Endothelial cell of umbilical vein (primary cell): ENCODE results near the gene INSC. TPM values are rescaled to one million over a fixed set of nuclear protein-coding genes. Genes with fewer than 3 reads are reported as not detected.

Experiments
- BruUV-seq: library from RNA; stranded (reverse); fragments of 400-500 nt; replicated peaks from 2 replicates; lab custom pipeline; 2021; lab: Mats Ljungman, UMichigan
- CTCF ChIA-PET: fragments of 300-600, 350-600 bp; sonication (Branson Sonifier 250); formaldehyde crosslinking; loops from one replicate; lab custom pipeline; 2021; ENCODE audit warnings: antibody characterized with exemption, inconsistent platforms; lab: Charles Lee
- POLR2A ChIA-PET: fragments of 300-600, 350-600 bp; sonication (Branson Sonifier 250); formaldehyde crosslinking; loops from one replicate; lab custom pipeline; 2021; ENCODE audit warnings: antibody characterized with exemption, inconsistent platforms; lab: Charles Lee
- DNase-seq: peaks from one replicate; pipeline ENCODE4 v3.0.0-alpha.2; 2011; ENCODE audit warnings: low read depth, low spot score
- FAIRE-seq: peaks from 2 replicates; lab custom pipeline; 2011; peaks lifted over from hg19 to GRCh38; lab: Jason Lieb, UNC
- H2AFZ ChIP-seq: 2 replicates; pipeline ENCODE4 v1.6.0; 2012; ENCODE audit warnings: low read depth, low read length, control low read depth, inconsistent platforms
- H3K27ac ChIP-seq: 2 replicates; pipeline ENCODE4 v1.5.1; 2011; ENCODE audit warnings: low read depth, mild to moderate bottlenecking, control low read depth, low read length, moderate library complexity; ENCODE audit not compliant: insufficient read depth
- H3K27me3 ChIP-seq, 2 experiments: 2 replicates each; pipeline versions ENCODE4 v1.6.0 to v1.6.1; 2011; ENCODE audit warnings: low read length in 2 of 2, mixed read lengths in 1 of 2; ENCODE audit not compliant: control insufficient read depth in 2 of 2, insufficient read depth in 2 of 2
- H3K36me3 ChIP-seq, 2 experiments: 2 replicates in 1 of 2; 3 replicates in 1 of 2; pipeline ENCODE4 v1.5.1; 2011; ENCODE audit warnings: low read length in 2 of 2, mild to moderate bottlenecking in 1 of 2, moderate library complexity in 1 of 2; ENCODE audit not compliant: control insufficient read depth in 2 of 2, insufficient read depth in 2 of 2; ENCODE audit errors: extremely low read depth in 1 of 2
- H3K4me1 ChIP-seq: 3 replicates; pipeline ENCODE4 v1.5.1; 2011; ENCODE audit warnings: mild to moderate bottlenecking, low read length; ENCODE audit not compliant: control insufficient read depth, insufficient read depth; ENCODE audit errors: extremely low read depth
- H3K4me2 ChIP-seq: 2 replicates; pipeline ENCODE4 v1.6.1; 2011; ENCODE audit warnings: low read length, control low read depth, mixed read lengths; ENCODE audit not compliant: insufficient read depth
- H3K4me3 ChIP-seq, 3 experiments: fragments of 200-600 bp in 1 of 3; sonication (generic), shearing (Covaris generic) in 1 of 3; replicated peaks in 1 of 3; 2 replicates each; pipeline ENCODE4 v1.5.1; 2011 to 2016; ENCODE audit warnings: control low read depth in 3 of 3, low read length in 3 of 3, mild to moderate bottlenecking in 2 of 3, inconsistent platforms in 1 of 3, low read depth in 1 of 3, moderate library complexity in 1 of 3; ENCODE audit not compliant: insufficient read depth in 1 of 3
- H3K79me2 ChIP-seq: 2 replicates; pipeline ENCODE4 v1.6.0; 2012; ENCODE audit warnings: low read length, inconsistent platforms; ENCODE audit not compliant: control insufficient read depth, insufficient read depth
- H3K9ac ChIP-seq: replicated peaks from 2 replicates; pipeline ENCODE3; 2011; ENCODE audit warnings: low read length, control low read depth; ENCODE audit not compliant: insufficient read depth; ENCODE audit errors: extremely low read depth
- H3K9me1 ChIP-seq: replicated peaks from 3 replicates; pipeline ENCODE4 v1.6.0; 2011; ENCODE audit warnings: mild to moderate bottlenecking, low read length; ENCODE audit not compliant: control insufficient read depth, insufficient read depth; ENCODE audit errors: extremely low read depth
- H3K9me3 ChIP-seq: replicated peaks from 2 replicates; pipeline ENCODE4 v1.5.1; 2012; ENCODE audit warnings: low read length, inconsistent platforms; ENCODE audit not compliant: control insufficient read depth, insufficient read depth
- H4K20me1 ChIP-seq: replicated peaks from 2 replicates; pipeline ENCODE3; 2011; ENCODE audit warnings: mild to moderate bottlenecking, low read length; ENCODE audit not compliant: control insufficient read depth, insufficient read depth; ENCODE audit errors: extremely low read depth
- CTCF ChIP-seq, 2 donors: IDR thresholded peaks; 1 replicate in 1 of 2; 2 replicates in 1 of 2; pipeline ENCODE4 v1.5.1; 2011; ENCODE audit warnings: low read length in 2 of 2, mild to moderate bottlenecking in 2 of 2, moderate library complexity in 2 of 2, control low read depth in 1 of 2, inconsistent platforms in 1 of 2, low read depth in 1 of 2; ENCODE audit not compliant: insufficient read depth in 1 of 2; ENCODE audit errors: extremely low read depth in 1 of 2
- EZH2 ChIP-seq: IDR thresholded peaks from 2 replicates; pipeline ENCODE4 v1.6.1; 2012; ENCODE audit warnings: borderline replicate concordance, low read depth, mild to moderate bottlenecking, moderate library complexity, low read length, inconsistent platforms; ENCODE audit not compliant: severe bottlenecking
- FOS ChIP-seq: IDR thresholded peaks from 2 replicates; pipeline ENCODE4 v1.6.1; 2011; ENCODE audit warnings: mild to moderate bottlenecking, low read length, moderate library complexity, borderline replicate concordance; ENCODE audit not compliant: insufficient read depth
- GATA2 ChIP-seq: IDR thresholded peaks from 2 replicates; pipeline ENCODE4 v1.7.0; 2011; ENCODE audit warnings: low read depth, mild to moderate bottlenecking, moderate library complexity, mixed read lengths, low read length; ENCODE audit not compliant: insufficient read length, insufficient read depth
- MAX ChIP-seq: IDR thresholded peaks from 2 replicates; pipeline ENCODE4 v1.6.1; 2011; ENCODE audit not compliant: insufficient read depth, insufficient read length
- MYC ChIP-seq: IDR thresholded peaks from one replicate; pipeline ENCODE4 v1.6.1; 2011; ENCODE audit warnings: mild to moderate bottlenecking, low read depth, low read length
- dilution Hi-C: fragments of 300-500 bp; cut with MboI; formaldehyde crosslinking; loops from one replicate; pipeline ENCODE4 v1.15.0; 2019; ENCODE audit warnings: low sequenced_read_pairs; ENCODE audit not compliant: extremely low pct_ligation_motif_present
- intact Hi-C: fragments of 100-400 bp; cut with micrococcal nuclease; formaldehyde crosslinking; loops from one replicate; pipeline ENCODE4 v1.10.0; 2022
- polyA plus RNA-seq, 4 experiments: library from polyadenylated mRNA; depleted of rRNA in 3 of 4; stranded (reverse) in 3 of 4; unstranded in 1 of 4; fragments of >200 nt; gene quantifications; 2 replicates each; pipeline versions ENCODE4 v1.2.1 to v1.2.3, GENCODE V29; 2011 to 2012; ENCODE audit warnings: missing spikeins in 1 of 4
- total RNA-seq: library from RNA; stranded (reverse); gene quantifications from 2 replicates; pipeline ENCODE4 v1.2.3, GENCODE V29; 2021

Gene INSC
- total and polyA plus RNA-seq, 2 donors (not counting 3 experiments of a cell fraction or from before 2014, with no cell fraction given), result not detected

GRCh38 chr11:15074206-15075161 is 40.2 kb upstream of the INSC start:
- Histone ChIP-seq H3K4me1 (no peaks in the 10 kb centered on the region), H2AFZ (peak overlapping the region; percentile 42), H3K9me1 (no peaks in the 10 kb centered on the region), H3K9me3 (no peaks in the 10 kb centered on the region), H3K36me3 (no peaks in the 10 kb centered on the region), H3K27ac (no peak overlapping the region), H3K4me2 (no peak overlapping the region), H3K27me3 (peaks cover 15 to 18% of the 10 kb centered on the region in 2 experiments), H3K9ac (no peak overlapping the region), H4K20me1 (no peaks in the 10 kb centered on the region), H3K79me2 (no peaks in the 10 kb centered on the region), H3K4me3 (no peak overlapping the region)
- dilution Hi-C loops (no loop called here), intact Hi-C loops (loop anchor here (1.0 to 5.0 kb wide), 5 partner anchors 100 to 537 kb away; no protein-coding TSS in a partner anchor)
- peak; percentile 53 for DNase-seq
- ChIA-PET CTCF (interaction anchor here (0.6 to 4.4 kb wide), 17 partner anchors 9 to 538 kb away, joined by 3 to 119 read pairs (median 4); no protein-coding TSS in a partner anchor), POLR2A (no interaction called here)
- FAIRE-seq, result peak; percentile 67
- BruUV-seq, result no TSS peak
- TF ChIP-seq GATA2, result no peak
- peak; percentile 19 for TF ChIP-seq EZH2
- TF ChIP-seq FOS, result no peak
- TF ChIP-seq MYC, result no peak
- no peak for TF ChIP-seq MAX
- peak; percentile 65 to 81 for TF ChIP-seq CTCF (IDR thresholded peaks at IDR 0.05; ENCODE audit: extremely low read depth in 1 of 2, insufficient read depth in 1 of 2, low read depth in 1 of 2, low read length in 2 of 2)
